ENCODE results near the gene VENTX. TPM values are rescaled to one million over a fixed set of nuclear protein-coding genes. Genes with fewer than 3 reads are reported as not detected.

VENTX gene
- total RNA-seq, 3 donors from 2014 or later (not counting 1 experiment from before 2014, with no cell fraction given) = 0.48 to 4.1 (median 0.75) TPM

GRCh38 chr10:133258066-133258817, 20.6 kb downstream of the VENTX start:
- Mint-ChIP-seq H3K4me1 (peaks cover 23 to 50% of the 10 kb centered on the region in 2 donors), H3K27ac (peak overlapping the region in 1 of 2 donors; percentile 81), H3K9me3 (no peaks in the 10 kb centered on the region), H3K4me3 (peak overlapping the region; percentile 35), H3K36me3 (no peaks in the 10 kb centered on the region), H3K27me3 (ENCODE audit: low read depth in 2 of 2) (peaks cover 0 to 2% of the 10 kb centered on the region in 2 donors)
- DNase-seq (peak in 1 of 2 donors; percentile 59), ATAC-seq (no peak)
- Histone ChIP-seq H3K36me3 (ENCODE audit: control insufficient read depth, insufficient read depth, low read length) (peaks cover 9% of the 10 kb centered on the region), H3K27me3 (ENCODE audit: control insufficient read depth, insufficient read depth, low read length) (no peaks in the 10 kb centered on the region), H3K4me3 (ENCODE audit: low read length) (no peak overlapping the region), H3K27ac (ENCODE audit: low read length) (peak overlapping the region; percentile 80), H3K9me3 (ENCODE audit: control insufficient read depth, insufficient read depth, low read length) (no peaks in the 10 kb centered on the region), H3K4me1 (ENCODE audit: control insufficient read depth, insufficient read depth, low read length) (peaks cover 61% of the 10 kb centered on the region)
- TF ChIP-seq, protein P1, sequence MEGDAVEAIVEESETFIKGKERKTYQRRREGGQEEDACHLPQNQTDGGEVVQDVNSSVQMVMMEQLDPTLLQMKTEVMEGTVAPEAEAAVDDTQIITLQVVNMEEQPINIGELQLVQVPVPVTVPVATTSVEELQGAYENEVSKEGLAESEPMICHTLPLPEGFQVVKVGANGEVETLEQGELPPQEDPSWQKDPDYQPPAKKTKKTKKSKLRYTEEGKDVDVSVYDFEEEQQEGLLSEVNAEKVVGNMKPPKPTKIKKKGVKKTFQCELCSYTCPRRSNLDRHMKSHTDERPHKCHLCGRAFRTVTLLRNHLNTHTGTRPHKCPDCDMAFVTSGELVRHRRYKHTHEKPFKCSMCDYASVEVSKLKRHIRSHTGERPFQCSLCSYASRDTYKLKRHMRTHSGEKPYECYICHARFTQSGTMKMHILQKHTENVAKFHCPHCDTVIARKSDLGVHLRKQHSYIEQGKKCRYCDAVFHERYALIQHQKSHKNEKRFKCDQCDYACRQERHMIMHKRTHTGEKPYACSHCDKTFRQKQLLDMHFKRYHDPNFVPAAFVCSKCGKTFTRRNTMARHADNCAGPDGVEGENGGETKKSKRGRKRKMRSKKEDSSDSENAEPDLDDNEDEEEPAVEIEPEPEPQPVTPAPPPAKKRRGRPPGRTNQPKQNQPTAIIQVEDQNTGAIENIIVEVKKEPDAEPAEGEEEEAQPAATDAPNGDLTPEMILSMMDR (IDR thresholded peaks at IDR 0.05) = no peak
- intact Hi-C loops (cut with micrococcal nuclease) = loop anchor here (2.0 kb wide), 1 partner anchor 21 kb away; no protein-coding TSS in a partner anchor
- 26% methylated on average over 21 of the region's 21 CpGs for WGBS (ENCODE audit: insufficient coverage)

- Mint-ChIP-seq H3K27me3 (ENCODE audit: low read depth in 2 of 2) (peaks cover 0 to 2% of the 10 kb centered on the region in 2 donors), H3K27ac (peak overlapping the region; percentile 83 to 89), H3K9me3 (no peaks in the 10 kb centered on the region), H3K4me3 (peak overlapping the region; percentile 69), H3K4me1 (peaks cover 23 to 57% of the 10 kb centered on the region in 2 donors), H3K36me3 (no peaks in the 10 kb centered on the region)
- Histone ChIP-seq H3K36me3 (ENCODE audit: control insufficient read depth, insufficient read depth, low read length) (peaks cover 15% of the 10 kb centered on the region), H3K27ac (ENCODE audit: low read length) (peak overlapping the region; percentile 80), H3K4me1 (ENCODE audit: control insufficient read depth, insufficient read depth, low read length) (peaks cover 69% of the 10 kb centered on the region), H3K4me3 (ENCODE audit: low read length) (no peak overlapping the region), H3K27me3 (ENCODE audit: control insufficient read depth, insufficient read depth, low read length) (no peaks in the 10 kb centered on the region), H3K9me3 (ENCODE audit: control insufficient read depth, insufficient read depth, low read length) (no peaks in the 10 kb centered on the region)
- DNase-seq (peak; percentile 65 to 86), ATAC-seq (peak in 2 of 3 donors; percentile 14 to 49)
- TF ChIP-seq, protein P1 (IDR thresholded peaks at IDR 0.05) = no peak
- 7% methylated on average over 24 of the region's 24 CpGs for WGBS (ENCODE audit: insufficient coverage)
- intact Hi-C loops (cut with micrococcal nuclease) = loop anchor here (2.0 kb wide), 1 partner anchor 20 kb away; no protein-coding TSS in a partner anchor
These were observed 21.4 kb downstream of the VENTX start for GRCh38 chr10:133258818-133259601.

GRCh38 chr10:133259602-133259989, 21.9 kb downstream of the VENTX start:
- Mint-ChIP-seq H3K4me1 (peaks cover 23 to 63% of the 10 kb centered on the region in 2 donors), H3K27ac (peak overlapping the region; percentile 83 to 89), H3K9me3 (no peaks in the 10 kb centered on the region), H3K36me3 (no peaks in the 10 kb centered on the region), H3K27me3 (ENCODE audit: low read depth in 2 of 2) (peaks cover 0 to 2% of the 10 kb centered on the region in 2 donors), H3K4me3 (peak overlapping the region; percentile 74)
- Histone ChIP-seq H3K36me3 (ENCODE audit: control insufficient read depth, insufficient read depth, low read length) (peaks cover 15% of the 10 kb centered on the region), H3K27me3 (ENCODE audit: control insufficient read depth, insufficient read depth, low read length) (no peaks in the 10 kb centered on the region), H3K27ac (ENCODE audit: low read length) (peak overlapping the region; percentile 80), H3K9me3 (ENCODE audit: control insufficient read depth, insufficient read depth, low read length) (no peaks in the 10 kb centered on the region), H3K4me1 (ENCODE audit: control insufficient read depth, insufficient read depth, low read length) (peaks cover 74% of the 10 kb centered on the region), H3K4me3 (ENCODE audit: low read length) (no peak overlapping the region)
- no peak for ATAC-seq
- TF ChIP-seq, protein P1 (IDR thresholded peaks at IDR 0.05) = no peak
- intact Hi-C loops (cut with micrococcal nuclease) = loop anchor here (2.0 kb wide), 1 partner anchor 19 kb away; no protein-coding TSS in a partner anchor
- WGBS (ENCODE audit: insufficient coverage) = 42% methylated on average over 12 of the region's 12 CpGs
- no peak for DNase-seq

Data from natural killer cell (primary cell).